Stimulated activated CD8-positive, alpha-beta memory T cell treated with anti-CD3 and anti-CD28 coated beads, Interleukin-15, amount 100 ng/mL, for 4 hours (primary cell): ENCODE data around the gene SDK2.

Experiments
- DNase-seq, 2 donors: peaks; one replicate each; pipeline ENCODE4 v3.0.0-alpha.2; 2020; ENCODE audit warnings: low read depth in 2 of 2

Gene SDK2

GRCh38 chr17:73423806-73424205 lies 220.4 kb downstream of the SDK2 start:
- no peak for DNase-seq

- DNase-seq: no peak
These were observed 221.0 kb downstream of the SDK2 start for GRCh38 chr17:73423159-73423715.

- DNase-seq: no peak
These were observed 222.1 kb downstream of the SDK2 start for GRCh38 chr17:73422121-73422520.

GRCh38 chr17:73420897-73421296 lies 223.3 kb downstream of the SDK2 start:
- DNase-seq: no peak

GRCh38 chr17:73419881-73420280 lies 224.4 kb downstream of the SDK2 start:
- DNase-seq: no peak

- no peak for DNase-seq
These were observed 225.2 kb downstream of the SDK2 start for GRCh38 chr17:73419051-73419450.

GRCh38 chr17:73415782-73416181 lies 228.5 kb downstream of the SDK2 start:
- no peak for DNase-seq

GRCh38 chr17:73414171-73414955 lies 229.9 kb downstream of the SDK2 start:
- no peak for DNase-seq

GRCh38 chr17:73412914-73413313 lies 231.3 kb downstream of the SDK2 start:
- no peak for DNase-seq

- DNase-seq: no peak
These were observed 232.9 kb downstream of the SDK2 start for GRCh38 chr17:73411313-73411747.

- DNase-seq: no peak
These were observed 233.5 kb downstream of the SDK2 start for GRCh38 chr17:73410586-73411312.

GRCh38 chr17:73404246-73404645 lies 240.0 kb downstream of the SDK2 start:
- DNase-seq: no peak

- no peak for DNase-seq
These were observed 241.8 kb downstream of the SDK2 start for GRCh38 chr17:73402466-73402865.

GRCh38 chr17:73401911-73402310 lies 242.3 kb downstream of the SDK2 start:
- no peak for DNase-seq

- DNase-seq: no peak
These were observed 243.2 kb downstream of the SDK2 start for GRCh38 chr17:73400915-73401545.

- DNase-seq: no peak
These were observed 245.2 kb downstream of the SDK2 start for GRCh38 chr17:73399056-73399455.

- no peak for DNase-seq
These were observed 246.2 kb downstream of the SDK2 start for GRCh38 chr17:73397856-73398540.

- no peak for DNase-seq
These were observed 246.9 kb downstream of the SDK2 start for GRCh38 chr17:73397278-73397826.

GRCh38 chr17:73396431-73397277 lies 247.6 kb downstream of the SDK2 start:
- no peak for DNase-seq
